PFSK-1 (cell line): ENCODE data around the gene POU2F2.

Experiments used
- FOXP2 ChIP-seq: optimal IDR thresholded peaks from 2 replicates; pipeline ENCODE3; 2011; ENCODE audit warnings: borderline replicate concordance, control low read depth, inconsistent platforms; ENCODE audit not compliant: insufficient read depth; ENCODE audit errors: extremely low read length, extremely low read depth
- POLR2AphosphoS5 ChIP-seq: IDR thresholded peaks from 2 replicates; pipeline ENCODE4 v1.6.1; 2012; ENCODE audit warnings: low read depth, mild to moderate bottlenecking, control low read depth, low read length, moderate library complexity
- SIN3A ChIP-seq: IDR thresholded peaks from 2 replicates; pipeline ENCODE4 v1.6.1; 2012; ENCODE audit warnings: mild to moderate bottlenecking, low read length, moderate library complexity, borderline replicate concordance; ENCODE audit not compliant: insufficient read depth
- TAF1 ChIP-seq: IDR thresholded peaks from 2 replicates; pipeline ENCODE4 v1.6.1; 2012; ENCODE audit warnings: low read length, control low read depth, borderline replicate concordance; ENCODE audit not compliant: insufficient read depth
- TF ChIP-seq, protein P1 (sequence below), 2 experiments: IDR thresholded peaks; 2 replicates each; pipeline versions ENCODE4 v1.6.1 to v1.8.0; 2011 to 2012; ENCODE audit warnings: low read depth in 2 of 2, low read length in 2 of 2, control low read depth in 1 of 2, inconsistent platforms in 1 of 2, mild to moderate bottlenecking in 1 of 2, moderate library complexity in 1 of 2; ENCODE audit not compliant: insufficient read depth in 1 of 2

Gene POU2F2

DNA sequence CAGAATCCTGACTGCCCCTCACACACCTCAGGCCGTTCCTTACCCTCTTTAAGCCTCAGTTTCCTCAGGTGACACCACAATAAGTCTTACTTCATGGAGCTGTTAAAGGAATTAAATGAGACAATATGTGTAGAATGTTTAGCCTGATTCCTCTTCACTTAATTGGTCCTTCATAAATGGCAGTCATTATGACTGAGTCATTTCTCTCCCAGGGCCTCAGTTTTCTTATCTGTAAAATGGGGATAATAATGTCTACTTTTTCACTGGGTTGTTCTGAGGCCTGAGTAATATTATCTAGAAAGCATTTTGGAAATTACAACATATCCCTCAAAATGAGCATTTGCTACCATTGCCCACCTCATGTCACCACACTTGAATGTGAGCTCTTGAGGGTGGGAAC is 21.6 kb downstream of the POU2F2 start:
- TF ChIP-seq FOXP2 (no peak), SIN3A (no peak), TAF1 (no peak), POLR2AphosphoS5 (no peak)
- TF ChIP-seq, protein P1, sequence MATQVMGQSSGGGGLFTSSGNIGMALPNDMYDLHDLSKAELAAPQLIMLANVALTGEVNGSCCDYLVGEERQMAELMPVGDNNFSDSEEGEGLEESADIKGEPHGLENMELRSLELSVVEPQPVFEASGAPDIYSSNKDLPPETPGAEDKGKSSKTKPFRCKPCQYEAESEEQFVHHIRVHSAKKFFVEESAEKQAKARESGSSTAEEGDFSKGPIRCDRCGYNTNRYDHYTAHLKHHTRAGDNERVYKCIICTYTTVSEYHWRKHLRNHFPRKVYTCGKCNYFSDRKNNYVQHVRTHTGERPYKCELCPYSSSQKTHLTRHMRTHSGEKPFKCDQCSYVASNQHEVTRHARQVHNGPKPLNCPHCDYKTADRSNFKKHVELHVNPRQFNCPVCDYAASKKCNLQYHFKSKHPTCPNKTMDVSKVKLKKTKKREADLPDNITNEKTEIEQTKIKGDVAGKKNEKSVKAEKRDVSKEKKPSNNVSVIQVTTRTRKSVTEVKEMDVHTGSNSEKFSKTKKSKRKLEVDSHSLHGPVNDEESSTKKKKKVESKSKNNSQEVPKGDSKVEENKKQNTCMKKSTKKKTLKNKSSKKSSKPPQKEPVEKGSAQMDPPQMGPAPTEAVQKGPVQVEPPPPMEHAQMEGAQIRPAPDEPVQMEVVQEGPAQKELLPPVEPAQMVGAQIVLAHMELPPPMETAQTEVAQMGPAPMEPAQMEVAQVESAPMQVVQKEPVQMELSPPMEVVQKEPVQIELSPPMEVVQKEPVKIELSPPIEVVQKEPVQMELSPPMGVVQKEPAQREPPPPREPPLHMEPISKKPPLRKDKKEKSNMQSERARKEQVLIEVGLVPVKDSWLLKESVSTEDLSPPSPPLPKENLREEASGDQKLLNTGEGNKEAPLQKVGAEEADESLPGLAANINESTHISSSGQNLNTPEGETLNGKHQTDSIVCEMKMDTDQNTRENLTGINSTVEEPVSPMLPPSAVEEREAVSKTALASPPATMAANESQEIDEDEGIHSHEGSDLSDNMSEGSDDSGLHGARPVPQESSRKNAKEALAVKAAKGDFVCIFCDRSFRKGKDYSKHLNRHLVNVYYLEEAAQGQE (IDR thresholded peaks at IDR 0.05; ENCODE audit: insufficient read depth in 1 of 2, low read depth in 2 of 2, low read length in 2 of 2), result no peak

DNA sequence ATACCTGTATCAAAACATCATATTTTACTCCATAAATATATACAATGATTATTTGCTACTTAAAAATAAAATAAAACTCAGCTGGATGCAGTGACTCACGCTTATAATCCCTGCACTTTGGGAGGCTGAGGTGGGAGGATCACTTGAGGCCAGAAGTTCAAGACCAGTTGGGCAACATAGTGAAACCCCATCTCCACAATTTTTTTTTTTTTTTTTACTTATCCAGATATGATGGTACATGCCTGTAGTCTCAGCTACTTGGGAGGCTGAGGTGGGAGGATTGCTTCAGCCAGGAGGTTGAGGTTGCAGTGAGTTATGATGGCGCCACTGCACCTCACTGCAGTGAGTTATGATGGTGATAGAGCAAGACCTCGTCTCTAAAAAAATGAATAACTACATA is 22.4 kb downstream of the POU2F2 start:
- TF ChIP-seq FOXP2 (no peak), POLR2AphosphoS5 (no peak), SIN3A (no peak), TAF1 (no peak)
- TF ChIP-seq, protein P1 (IDR thresholded peaks at IDR 0.05; ENCODE audit: insufficient read depth in 1 of 2, low read depth in 2 of 2, low read length in 2 of 2), result no peak

DNA sequence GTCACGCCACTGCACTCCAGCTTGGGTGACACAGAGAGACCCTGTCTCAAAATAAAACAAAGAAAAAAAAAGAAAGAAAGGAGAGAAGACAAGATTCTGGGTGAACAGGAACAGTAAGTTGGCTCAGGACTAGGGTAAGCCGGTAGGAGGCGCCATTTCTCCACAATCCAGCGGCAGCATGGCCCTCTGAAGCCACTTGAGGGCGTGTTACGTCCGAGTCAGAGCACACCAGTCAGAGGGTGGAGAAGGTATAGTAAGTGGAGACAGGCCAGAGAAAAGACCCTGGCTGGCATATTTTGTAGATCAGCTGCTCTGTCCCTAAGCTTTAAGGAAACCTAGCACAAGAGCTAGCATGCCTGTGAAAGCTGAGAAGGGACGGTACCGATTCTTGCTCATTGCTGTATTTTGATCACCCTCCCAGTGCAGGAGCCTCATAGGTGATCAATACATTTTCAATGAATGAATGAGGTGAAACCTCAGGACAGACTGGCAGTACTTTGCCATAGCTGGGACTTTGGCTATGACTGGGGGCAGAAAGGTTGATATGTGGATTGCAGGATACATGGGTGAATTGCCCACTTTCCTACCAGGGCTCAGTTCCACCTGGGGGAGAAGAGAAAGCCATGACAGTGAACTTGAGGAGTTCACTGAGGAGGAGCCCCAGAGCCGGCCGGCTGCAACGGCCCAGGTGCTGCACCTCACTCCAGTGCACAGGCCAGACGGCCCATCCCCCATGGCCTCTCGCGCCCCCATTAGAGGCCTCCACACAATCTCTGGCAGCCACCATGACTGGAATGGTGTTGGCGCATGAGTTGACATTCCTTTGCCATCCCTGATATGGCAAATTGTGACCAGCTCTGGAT is 23.5 kb downstream of the POU2F2 start:
- TF ChIP-seq FOXP2 (no peak), SIN3A (no peak)
- TF ChIP-seq, protein P1 (IDR thresholded peaks at IDR 0.05; ENCODE audit: insufficient read depth in 1 of 2, low read depth in 2 of 2, low read length in 2 of 2), result peak; percentile 31 to 42; a peak in 1 of 4 replicates

DNA sequence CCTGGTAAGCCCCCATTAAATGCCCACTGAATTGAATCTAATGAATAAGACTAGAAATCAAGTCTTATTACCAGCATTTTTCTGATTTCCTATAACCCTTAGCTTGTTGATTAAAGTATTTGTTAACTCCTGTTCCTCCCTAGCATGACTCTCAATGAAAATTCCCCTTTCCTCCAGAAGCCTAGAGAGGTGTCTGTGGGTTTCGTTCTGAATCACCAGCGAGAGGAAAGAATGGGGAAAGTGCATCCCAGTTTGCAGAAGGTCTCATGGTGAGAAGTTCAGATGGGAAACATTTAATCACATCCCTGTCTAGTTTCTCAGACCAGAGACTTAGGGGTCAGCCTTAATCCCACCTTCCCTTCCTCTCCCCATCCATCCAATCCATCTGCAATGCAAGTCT is 26.9 kb downstream of the POU2F2 start:
- TF ChIP-seq FOXP2 (no peak), POLR2AphosphoS5 (no peak), TAF1 (no peak), SIN3A (no peak)
- TF ChIP-seq, protein P1 (IDR thresholded peaks at IDR 0.05; ENCODE audit: insufficient read depth in 1 of 2, low read depth in 2 of 2, low read length in 2 of 2), result no peak
